GM20000 (cell line): ENCODE measurements around the gene LMOD1.

Experiments
- DNase-seq: peaks from one replicate; pipeline ENCODE4 v3.0.0; 2012; ENCODE audit warnings: low spot score
- CTCF ChIP-seq: IDR thresholded peaks from 2 replicates; pipeline ENCODE4 v1.5.1; 2012; ENCODE audit warnings: mild to moderate bottlenecking, control low read depth; ENCODE audit errors: extremely low read depth, missing control alignments

Gene LMOD1

GRCh38 chr1:201848230-201848629 lies 98.1 kb downstream of the LMOD1 start:
- TF ChIP-seq CTCF: no peak
- DNase-seq: no peak

- no peak for DNase-seq
- no peak for TF ChIP-seq CTCF
These were observed 99.2 kb downstream of the LMOD1 start for GRCh38 chr1:201847150-201847549.
